Aorta (tissue), 4 donors: Measurements from ENCODE around the gene RELT. TPM values are rescaled to one million over a fixed set of nuclear protein-coding genes. Genes with fewer than 3 reads are reported as not detected.

Experiments
- polyA plus RNA-seq, 2 donors: library from polyadenylated mRNA; stranded (reverse); fragments of 200-250 nt; gene quantifications; one replicate each; pipeline ENCODE4 v1.2.3, GENCODE V29; 2013
- total RNA-seq, 2 donors: library from RNA; stranded (reverse); fragmentation: NEBNext Ultra II Directional; extraction: Animal tissue kit (Norgen Biotek cat#: 25700); gene quantifications; one replicate each; pipeline ENCODE4 v1.2.1, GENCODE V29; 2021
- donor health status: healthy with polysubstance abuse.
- donor health status: Bipolar disorder and iron deficiency.
- donor health status: DM: no; HTN: no; CAD: no.
- donor health status: DM: yes; HTN: yes; CAD: no.

The RELT gene
- total and polyA plus RNA-seq, 4 donors, result 1.1 to 13.2 (median 6.4) TPM

Other genes with a start within 250 kb of the RELT start
- 100 to 1,000 TPM in 1 of 2 donors, 10 to 100 TPM in 1; 84.4 to 107 TPM for gene FCHSD2, start 234.1 kb upstream of the RELT start, total RNA-seq
- gene FCHSD2, start 234.1 kb upstream of the RELT start, polyA plus RNA-seq, result 10 to 100 TPM; 34.4 to 39.9 TPM
- 1 to 10 TPM; 2.9 to 3.9 TPM for gene P2RY2, start 158.1 kb upstream of the RELT start, total RNA-seq
- under 1 TPM; 0.50 to 0.54 TPM for gene P2RY2, start 158.1 kb upstream of the RELT start, polyA plus RNA-seq
- 10 to 100 TPM in 1 of 2 donors, 1 to 10 TPM in 1; 6.1 to 12.0 TPM for gene P2RY6, start 104.1 kb upstream of the RELT start, total RNA-seq
- gene P2RY6, start 104.1 kb upstream of the RELT start, polyA plus RNA-seq, result 1 to 10 TPM; 2.5 to 4.4 TPM
- 100 to 1,000 TPM; 159 to 201 TPM for gene ARHGEF17, start 68.1 kb upstream of the RELT start, total RNA-seq
- 100 to 1,000 TPM in 1 of 2 donors, 10 to 100 TPM in 1; 20.5 to 182 TPM for gene ARHGEF17, start 68.1 kb upstream of the RELT start, polyA plus RNA-seq
- 10 to 100 TPM; 36.2 to 52.0 TPM for gene FAM168A, start 221.7 kb downstream of the RELT start, total RNA-seq
- 10 to 100 TPM in 1 of 2 donors, 1 to 10 TPM in 1; 5.5 to 14.9 TPM for gene FAM168A, start 221.7 kb downstream of the RELT start, polyA plus RNA-seq